H4 (cell line): ENCODE results near the gene NUP93. TPM values are rescaled to one million over a fixed set of nuclear protein-coding genes. Genes with fewer than 3 reads are reported as not detected.
A peak's percentile ranks its signal among the peaks of the same experiment; 100 is the strongest.
"Not testable (repeated sequence)": the region's sequence is repeated elsewhere in the genome, so short reads cannot be mapped to it uniquely, and the experiment has no call there.

Experiments
- DNase-seq: peaks from one replicate; pipeline ENCODE4 v3.0.0-alpha.2; 2015; ENCODE audit warnings: low spot score
- total RNA-seq: library from RNA; depleted of rRNA; stranded (reverse); fragments of >200 nt; shearing (Covaris generic); gene quantifications from 2 replicates; pipeline ENCODE4 v1.2.3, GENCODE V29; 2014

NUP93 gene
- total RNA-seq, 1 experiment from 2014 or later = 89.0 TPM

- DNase-seq = no peak
Observed at GRCh38 chr16:56779906-56780305, 50.0 kb downstream of the NUP93 start.

GRCh38 chr16:56780646-56781045 is 50.7 kb downstream of the NUP93 start:
- no peak for DNase-seq

GRCh38 chr16:56781528-56781961 is 51.6 kb downstream of the NUP93 start:
- no peak for DNase-seq

GRCh38 chr16:56783344-56783743 is 53.4 kb downstream of the NUP93 start:
- DNase-seq = no peak

- DNase-seq = no peak
Observed at GRCh38 chr16:56785317-56785716, 55.4 kb downstream of the NUP93 start.

- DNase-seq = no peak
Observed at GRCh38 chr16:56787167-56787566, 57.2 kb downstream of the NUP93 start.

GRCh38 chr16:56788435-56788834 is 58.5 kb downstream of the NUP93 start:
- DNase-seq = no peak

- no peak for DNase-seq
Observed at GRCh38 chr16:56789360-56789759, 59.4 kb downstream of the NUP93 start.

GRCh38 chr16:56792967-56793366 is 63.0 kb downstream of the NUP93 start:
- DNase-seq = no peak

GRCh38 chr16:56793492-56793891 is 63.6 kb downstream of the NUP93 start:
- peak; percentile 39 for DNase-seq

GRCh38 chr16:56795011-56795410 is 65.1 kb downstream of the NUP93 start:
- peak; percentile 36 for DNase-seq

GRCh38 chr16:56797038-56797437 is 67.1 kb downstream of the NUP93 start:
- DNase-seq = not testable (repeated sequence)

GRCh38 chr16:56797861-56798260 is 67.9 kb downstream of the NUP93 start:
- no peak for DNase-seq

GRCh38 chr16:56798955-56799354 is 69.0 kb downstream of the NUP93 start:
- no peak for DNase-seq

- no peak for DNase-seq
Observed at GRCh38 chr16:56800355-56800754, 70.4 kb downstream of the NUP93 start.

GRCh38 chr16:56801762-56802161 is 71.8 kb downstream of the NUP93 start:
- DNase-seq = no peak

GRCh38 chr16:56807011-56807675 is 77.2 kb downstream of the NUP93 start:
- DNase-seq = peak; percentile 47

- not testable (repeated sequence) for DNase-seq
Observed at GRCh38 chr16:56807676-56808067, 77.7 kb downstream of the NUP93 start.

- no peak for DNase-seq
Observed at GRCh38 chr16:56810954-56811353, 81.0 kb downstream of the NUP93 start.

GRCh38 chr16:56811602-56812001 is 81.7 kb downstream of the NUP93 start:
- not testable (repeated sequence) for DNase-seq

- DNase-seq = no peak
Observed at GRCh38 chr16:56812884-56813283, 83.0 kb downstream of the NUP93 start.

- DNase-seq = peak; percentile 44
Observed at GRCh38 chr16:56814537-56815432, 84.9 kb downstream of the NUP93 start.

GRCh38 chr16:56815721-56816120 is 85.8 kb downstream of the NUP93 start:
- no peak for DNase-seq
